Measurements from ENCODE around the gene TNC.
"Not testable (repeated sequence)": the region's sequence is repeated elsewhere in the genome, so short reads cannot be mapped to it uniquely, and the experiment has no call there.

Gene TNC

GRCh38 chr9:115133649-115134048, 15.7 kb upstream of the TNC start:
- DNase-seq = peak; percentile 55

GRCh38 chr9:115132648-115133047, 14.7 kb upstream of the TNC start:
- DNase-seq = no peak

GRCh38 chr9:115130176-115130575, 12.2 kb upstream of the TNC start:
- DNase-seq = no peak

- not testable (repeated sequence) for DNase-seq
Observed at GRCh38 chr9:115128726-115129125, 10.8 kb upstream of the TNC start.

GRCh38 chr9:115127191-115127817, 9.3 kb upstream of the TNC start:
- DNase-seq = peak; percentile 51

- peak; percentile 25 for DNase-seq
Observed at GRCh38 chr9:115126404-115126803, 8.4 kb upstream of the TNC start.

GRCh38 chr9:115122937-115123336, 5.0 kb upstream of the TNC start:
- no peak for DNase-seq

GRCh38 chr9:115121181-115121580, 3.2 kb upstream of the TNC start:
- DNase-seq = peak; percentile 88

- peak; percentile 94 for DNase-seq
Observed at GRCh38 chr9:115118879-115119218, 892 bp upstream of the TNC start.

- no peak for DNase-seq
Observed at GRCh38 chr9:115116421-115117284, 1.3 kb downstream of the TNC start.

GRCh38 chr9:115115924-115116323, 2.0 kb downstream of the TNC start:
- DNase-seq = peak; percentile 45

GRCh38 chr9:115115117-115115880, 2.7 kb downstream of the TNC start:
- DNase-seq = peak; percentile 40

- DNase-seq = no peak
Observed at GRCh38 chr9:115114546-115114945, 3.4 kb downstream of the TNC start.

GRCh38 chr9:115114084-115114483, 3.9 kb downstream of the TNC start:
- DNase-seq = no peak

- DNase-seq = no peak
Observed at GRCh38 chr9:115111874-115112273, 6.1 kb downstream of the TNC start.

GRCh38 chr9:115109486-115109885, 8.5 kb downstream of the TNC start:
- peak; percentile 52 for DNase-seq

- DNase-seq = peak; percentile 33
Observed at GRCh38 chr9:115107701-115108100, 10.3 kb downstream of the TNC start.

GRCh38 chr9:115106642-115107041, 11.3 kb downstream of the TNC start:
- no peak for DNase-seq

GRCh38 chr9:115106001-115106400, 12.0 kb downstream of the TNC start:
- no peak for DNase-seq

- DNase-seq = no peak
Observed at GRCh38 chr9:115104908-115105307, 13.0 kb downstream of the TNC start.

- DNase-seq = no peak
Observed at GRCh38 chr9:115103746-115104477, 14.0 kb downstream of the TNC start.

GRCh38 chr9:115099901-115100300, 18.1 kb downstream of the TNC start:
- DNase-seq = no peak
